GM10266 (cell line): ENCODE data around the gene CLIC3.

ENCODE experiments used
- DNase-seq: peaks from one replicate; pipeline ENCODE4 v3.0.0; 2012; ENCODE audit errors: extremely low spot score
- CTCF ChIP-seq: IDR thresholded peaks from 2 replicates; pipeline ENCODE4 v1.5.1; 2012; ENCODE audit warnings: mild to moderate bottlenecking, low read depth; ENCODE audit not compliant: control insufficient read depth, insufficient read depth; ENCODE audit errors: missing control alignments

Gene CLIC3

GRCh38 chr9:136982232-136983051 is 13.9 kb downstream of the CLIC3 start, which contains the start of gene LCNL1:
Gene LCNL1, plus strand, starts transcription at chr9:136982993. Its CDS starts 594 bp downstream, at chr9:136983587.
- no peak for DNase-seq
- TF ChIP-seq CTCF = no peak

DNA sequence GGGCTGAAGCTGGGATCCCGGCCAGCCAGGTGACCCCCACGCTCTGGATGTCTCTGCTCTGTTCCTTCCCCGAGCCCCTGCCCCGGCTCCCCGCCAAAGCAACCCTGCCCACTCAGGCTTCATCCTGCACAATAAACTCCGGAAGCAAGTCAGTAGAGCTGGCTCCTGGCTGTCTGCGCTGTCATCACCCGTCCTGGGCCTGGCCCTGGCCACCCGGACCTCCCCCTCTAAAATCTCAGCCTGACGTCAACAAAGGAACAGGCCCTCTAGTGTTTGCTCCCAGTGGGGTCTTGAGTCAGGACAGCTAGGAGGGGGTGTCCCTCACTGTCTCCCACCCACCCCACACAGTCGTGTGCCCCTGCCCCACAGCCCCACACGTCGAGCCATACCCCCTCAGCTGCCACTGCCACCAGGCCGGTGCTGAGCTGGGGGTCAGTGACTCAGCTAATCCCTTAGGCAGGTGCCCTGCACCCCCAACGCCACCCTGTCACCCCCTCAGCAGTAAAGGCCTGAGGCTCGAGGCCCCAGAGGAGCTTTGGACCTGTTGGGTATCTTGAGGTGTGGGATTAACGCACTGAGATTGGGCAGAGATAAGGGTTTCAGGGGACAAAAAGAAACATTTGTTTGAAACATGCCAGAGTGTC is 14.7 kb downstream of the CLIC3 start:
- DNase-seq = no peak
- no peak for TF ChIP-seq CTCF

DNA sequence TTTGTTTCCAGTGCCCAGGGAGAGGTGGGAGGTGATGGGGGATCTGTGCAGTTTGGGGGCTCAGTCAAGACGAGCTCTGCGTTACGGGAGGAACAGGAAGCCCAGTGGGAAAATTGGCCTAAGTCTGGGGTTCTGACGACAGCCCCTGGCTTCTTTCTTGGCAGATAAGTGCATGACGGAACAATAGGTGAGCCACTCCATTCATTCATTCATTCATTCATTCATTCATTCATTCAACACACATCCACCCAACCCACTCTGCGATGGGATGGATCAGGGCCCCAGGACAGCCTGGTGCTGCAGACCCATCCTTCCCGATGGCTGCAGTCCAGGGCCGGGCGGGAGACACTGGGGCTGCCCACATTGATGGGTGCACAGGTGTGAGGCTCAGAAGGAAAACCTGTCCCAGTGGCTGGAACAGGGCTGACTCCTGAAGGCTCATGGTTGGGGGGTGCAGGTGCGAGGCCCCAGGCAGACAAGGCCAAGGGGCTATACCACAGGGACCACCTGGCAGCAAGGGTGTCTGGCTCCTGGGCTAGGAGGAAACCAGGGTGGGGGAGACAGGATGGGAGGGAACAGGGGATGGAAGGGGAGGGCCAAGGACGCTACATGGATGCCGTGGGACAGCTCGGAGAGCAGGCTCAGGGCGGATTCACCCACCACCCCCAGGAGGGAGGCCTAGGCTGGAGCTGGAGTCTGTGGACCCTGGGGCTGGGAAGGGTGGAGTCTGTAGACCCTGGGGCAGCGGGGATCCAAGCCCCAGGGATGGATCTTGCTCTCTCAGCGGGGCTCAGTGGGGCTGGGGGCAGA is 15.5 kb downstream of the CLIC3 start:
- TF ChIP-seq CTCF = no peak
- no peak for DNase-seq

DNA sequence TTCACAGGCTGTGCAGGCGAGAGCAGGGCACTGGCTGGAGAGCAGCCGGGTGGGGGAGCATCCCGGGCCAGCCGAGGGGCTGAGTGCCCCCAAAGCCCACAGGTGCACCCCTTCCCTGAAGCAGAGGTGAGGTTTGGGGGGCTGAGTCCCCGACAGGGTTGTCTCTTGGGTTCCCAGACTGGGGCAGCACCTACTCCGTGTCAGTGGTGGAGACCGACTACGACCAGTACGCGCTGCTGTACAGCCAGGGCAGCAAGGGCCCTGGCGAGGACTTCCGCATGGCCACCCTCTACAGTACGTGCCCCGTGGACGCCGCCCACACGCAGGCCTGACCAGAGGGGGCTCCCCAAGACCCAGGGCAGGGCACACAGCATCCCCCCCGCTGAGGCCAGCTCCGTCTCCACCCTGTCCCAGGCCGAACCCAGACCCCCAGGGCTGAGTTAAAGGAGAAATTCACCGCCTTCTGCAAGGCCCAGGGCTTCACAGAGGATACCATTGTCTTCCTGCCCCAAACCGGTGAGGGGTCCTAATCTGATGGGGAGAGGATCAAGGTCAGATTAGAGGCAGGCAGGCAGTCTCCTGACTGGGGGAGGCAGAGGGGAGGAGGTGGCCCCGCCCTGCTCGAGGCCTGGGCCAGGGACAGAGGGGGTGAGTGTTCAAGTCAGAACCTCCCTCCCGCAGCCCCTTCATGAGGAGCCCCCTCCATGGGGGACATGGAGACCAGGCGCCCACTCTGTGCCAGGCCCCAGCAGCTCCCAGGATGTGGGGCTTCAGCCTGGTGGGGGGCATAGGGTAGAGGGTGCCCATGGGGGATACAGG is 16.4 kb downstream of the CLIC3 start:
- TF ChIP-seq CTCF = no peak

GRCh38 chr9:136978865-136979544 is 17.4 kb downstream of the CLIC3 start:
- no peak for TF ChIP-seq CTCF
- no peak for DNase-seq

More for the DNA sequence above, 16.4 kb downstream of the CLIC3 start:
- DNase-seq = no peak

GRCh38 chr9:136978073-136978864 is 18.1 kb downstream of the CLIC3 start:
- no peak for TF ChIP-seq CTCF
- DNase-seq = peak; percentile 92
